ENCODE data around the gene MIDN.

MIDN gene

DNA sequence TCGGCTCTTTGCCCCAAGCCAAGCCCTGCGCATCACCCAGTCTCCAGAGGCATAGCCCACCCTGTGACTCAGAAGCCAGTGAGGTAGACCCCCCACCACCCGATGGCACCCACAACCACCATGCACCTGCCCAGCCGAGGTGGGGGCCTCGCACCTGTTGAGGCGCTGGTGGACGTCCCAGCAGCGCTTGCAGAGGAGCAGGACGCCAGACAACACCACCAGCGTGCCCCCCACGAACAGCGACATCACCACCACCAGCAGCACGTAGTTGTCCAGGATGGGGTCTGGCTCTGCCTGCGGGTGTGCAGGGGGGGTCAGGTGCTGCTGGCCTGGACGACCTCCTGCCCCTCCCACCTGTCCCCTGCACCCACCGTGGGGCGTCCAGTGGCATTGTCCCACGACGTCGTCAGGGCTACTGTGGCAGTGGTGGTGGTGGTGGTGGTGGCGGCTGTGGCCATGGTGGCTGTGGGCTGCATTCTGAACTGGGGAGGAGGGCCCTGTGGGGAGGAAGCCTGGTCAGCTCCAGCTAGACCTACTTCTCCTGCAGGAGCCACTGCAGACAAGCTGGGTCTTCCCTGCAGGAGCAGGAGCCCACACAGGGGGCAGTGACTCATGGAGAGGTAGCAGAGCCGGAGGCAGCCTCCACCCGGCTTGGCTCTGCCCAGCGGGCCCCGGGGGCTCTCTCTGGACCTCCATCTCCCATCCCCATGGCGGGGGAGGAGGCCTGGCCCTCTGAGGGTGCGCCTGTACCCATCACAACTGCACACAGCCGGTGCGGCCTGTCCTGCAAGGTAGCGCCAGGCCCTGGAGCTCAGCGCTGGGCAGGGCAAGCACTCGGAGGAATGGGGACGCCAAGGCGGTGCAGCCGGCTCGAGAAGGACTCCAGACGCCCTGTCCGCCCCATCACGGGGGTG, 12.5 kb upstream of the MIDN start (continued):
- TF ChIP-seq, protein P1, sequence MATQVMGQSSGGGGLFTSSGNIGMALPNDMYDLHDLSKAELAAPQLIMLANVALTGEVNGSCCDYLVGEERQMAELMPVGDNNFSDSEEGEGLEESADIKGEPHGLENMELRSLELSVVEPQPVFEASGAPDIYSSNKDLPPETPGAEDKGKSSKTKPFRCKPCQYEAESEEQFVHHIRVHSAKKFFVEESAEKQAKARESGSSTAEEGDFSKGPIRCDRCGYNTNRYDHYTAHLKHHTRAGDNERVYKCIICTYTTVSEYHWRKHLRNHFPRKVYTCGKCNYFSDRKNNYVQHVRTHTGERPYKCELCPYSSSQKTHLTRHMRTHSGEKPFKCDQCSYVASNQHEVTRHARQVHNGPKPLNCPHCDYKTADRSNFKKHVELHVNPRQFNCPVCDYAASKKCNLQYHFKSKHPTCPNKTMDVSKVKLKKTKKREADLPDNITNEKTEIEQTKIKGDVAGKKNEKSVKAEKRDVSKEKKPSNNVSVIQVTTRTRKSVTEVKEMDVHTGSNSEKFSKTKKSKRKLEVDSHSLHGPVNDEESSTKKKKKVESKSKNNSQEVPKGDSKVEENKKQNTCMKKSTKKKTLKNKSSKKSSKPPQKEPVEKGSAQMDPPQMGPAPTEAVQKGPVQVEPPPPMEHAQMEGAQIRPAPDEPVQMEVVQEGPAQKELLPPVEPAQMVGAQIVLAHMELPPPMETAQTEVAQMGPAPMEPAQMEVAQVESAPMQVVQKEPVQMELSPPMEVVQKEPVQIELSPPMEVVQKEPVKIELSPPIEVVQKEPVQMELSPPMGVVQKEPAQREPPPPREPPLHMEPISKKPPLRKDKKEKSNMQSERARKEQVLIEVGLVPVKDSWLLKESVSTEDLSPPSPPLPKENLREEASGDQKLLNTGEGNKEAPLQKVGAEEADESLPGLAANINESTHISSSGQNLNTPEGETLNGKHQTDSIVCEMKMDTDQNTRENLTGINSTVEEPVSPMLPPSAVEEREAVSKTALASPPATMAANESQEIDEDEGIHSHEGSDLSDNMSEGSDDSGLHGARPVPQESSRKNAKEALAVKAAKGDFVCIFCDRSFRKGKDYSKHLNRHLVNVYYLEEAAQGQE (tag by site-specific recombination; IDR thresholded peaks at IDR 0.05): no peak
- TF ChIP-seq, protein P2, sequence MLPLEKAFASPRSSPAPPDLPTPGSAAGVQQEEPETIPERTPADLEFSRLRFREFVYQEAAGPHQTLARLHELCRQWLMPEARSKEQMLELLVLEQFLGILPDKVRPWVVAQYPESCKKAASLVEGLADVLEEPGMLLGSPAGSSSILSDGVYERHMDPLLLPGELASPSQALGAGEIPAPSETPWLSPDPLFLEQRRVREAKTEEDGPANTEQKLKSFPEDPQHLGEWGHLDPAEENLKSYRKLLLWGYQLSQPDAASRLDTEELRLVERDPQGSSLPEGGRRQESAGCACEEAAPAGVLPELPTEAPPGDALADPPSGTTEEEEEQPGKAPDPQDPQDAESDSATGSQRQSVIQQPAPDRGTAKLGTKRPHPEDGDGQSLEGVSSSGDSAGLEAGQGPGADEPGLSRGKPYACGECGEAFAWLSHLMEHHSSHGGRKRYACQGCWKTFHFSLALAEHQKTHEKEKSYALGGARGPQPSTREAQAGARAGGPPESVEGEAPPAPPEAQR (tag by site-specific recombination; IDR thresholded peaks at IDR 0.05): no peak
- TF ChIP-seq ZNF19 (tag by site-specific recombination; IDR thresholded peaks at IDR 0.05; ENCODE audit: low read depth) (no peak), ZNF521 (tag by site-specific recombination; IDR thresholded peaks at IDR 0.05) (no peak), MZF1 (tag by site-specific recombination; IDR thresholded peaks at IDR 0.05; ENCODE audit: borderline replicate concordance) (no peak), ZNF423 (tag by site-specific recombination; IDR thresholded peaks at IDR 0.05) (no peak), ZNF169 (tag by site-specific recombination; IDR thresholded peaks at IDR 0.05) (no peak), ZNF202 (tag by site-specific recombination; IDR thresholded peaks at IDR 0.05; ENCODE audit: borderline replicate concordance) (no peak), SP2 (tag by site-specific recombination; IDR thresholded peaks at IDR 0.05) (no peak), ZNF175 (tag by site-specific recombination; IDR thresholded peaks at IDR 0.05) (no peak), BCL11B (tag by site-specific recombination; IDR thresholded peaks at IDR 0.05; ENCODE audit: low read depth) (no peak), ZNF274 (IDR thresholded peaks at IDR 0.05; ENCODE audit: low read length) (no peak), ZNF274 (tag by site-specific recombination; IDR thresholded peaks at IDR 0.05; ENCODE audit: borderline replicate concordance) (no peak), ZNF707 (tag by site-specific recombination; IDR thresholded peaks at IDR 0.05) (no peak), ZNF76 (tag by site-specific recombination; IDR thresholded peaks at IDR 0.05; ENCODE audit: borderline replicate concordance, low read depth) (no peak), ZNF473 (tag by site-specific recombination; IDR thresholded peaks at IDR 0.05) (no peak), MEIS1 (CRISPR knock-in tag; IDR thresholded peaks at IDR 0.05; ENCODE audit: borderline replicate concordance) (no peak)
- TF ChIP-seq, protein P3, sequence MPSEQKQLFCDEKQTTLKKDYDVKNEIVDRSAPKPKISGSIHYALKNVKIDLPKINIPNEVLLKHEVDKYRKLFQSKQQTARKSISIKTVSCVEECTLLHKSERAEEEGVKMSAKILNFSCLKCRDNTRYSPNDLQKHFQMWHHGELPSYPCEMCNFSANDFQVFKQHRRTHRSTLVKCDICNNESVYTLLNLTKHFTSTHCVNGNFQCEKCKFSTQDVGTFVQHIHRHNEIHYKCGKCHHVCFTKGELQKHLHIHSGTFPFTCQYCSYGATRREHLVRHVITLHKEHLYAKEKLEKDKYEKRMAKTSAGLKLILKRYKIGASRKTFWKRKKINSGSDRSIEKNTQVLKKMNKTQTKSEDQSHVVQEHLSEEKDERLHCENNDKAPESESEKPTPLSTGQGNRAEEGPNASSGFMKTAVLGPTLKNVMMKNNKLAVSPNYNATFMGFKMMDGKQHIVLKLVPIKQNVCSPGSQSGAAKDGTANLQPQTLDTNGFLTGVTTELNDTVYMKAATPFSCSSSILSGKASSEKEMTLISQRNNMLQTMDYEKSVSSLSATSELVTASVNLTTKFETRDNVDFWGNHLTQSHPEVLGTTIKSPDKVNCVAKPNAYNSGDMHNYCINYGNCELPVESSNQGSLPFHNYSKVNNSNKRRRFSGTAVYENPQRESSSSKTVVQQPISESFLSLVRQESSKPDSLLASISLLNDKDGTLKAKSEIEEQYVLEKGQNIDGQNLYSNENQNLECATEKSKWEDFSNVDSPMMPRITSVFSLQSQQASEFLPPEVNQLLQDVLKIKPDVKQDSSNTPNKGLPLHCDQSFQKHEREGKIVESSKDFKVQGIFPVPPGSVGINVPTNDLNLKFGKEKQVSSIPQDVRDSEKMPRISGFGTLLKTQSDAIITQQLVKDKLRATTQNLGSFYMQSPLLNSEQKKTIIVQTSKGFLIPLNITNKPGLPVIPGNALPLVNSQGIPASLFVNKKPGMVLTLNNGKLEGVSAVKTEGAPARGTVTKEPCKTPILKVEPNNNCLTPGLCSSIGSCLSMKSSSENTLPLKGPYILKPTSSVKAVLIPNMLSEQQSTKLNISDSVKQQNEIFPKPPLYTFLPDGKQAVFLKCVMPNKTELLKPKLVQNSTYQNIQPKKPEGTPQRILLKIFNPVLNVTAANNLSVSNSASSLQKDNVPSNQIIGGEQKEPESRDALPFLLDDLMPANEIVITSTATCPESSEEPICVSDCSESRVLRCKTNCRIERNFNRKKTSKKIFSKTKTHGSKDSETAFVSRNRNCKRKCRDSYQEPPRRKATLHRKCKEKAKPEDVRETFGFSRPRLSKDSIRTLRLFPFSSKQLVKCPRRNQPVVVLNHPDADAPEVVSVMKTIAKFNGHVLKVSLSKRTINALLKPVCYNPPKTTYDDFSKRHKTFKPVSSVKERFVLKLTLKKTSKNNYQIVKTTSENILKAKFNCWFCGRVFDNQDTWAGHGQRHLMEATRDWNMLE (tag by site-specific recombination; conservative IDR thresholded peaks at IDR 0.05; ENCODE audit: low read depth): no peak
- TF ChIP-seq, protein P4, sequence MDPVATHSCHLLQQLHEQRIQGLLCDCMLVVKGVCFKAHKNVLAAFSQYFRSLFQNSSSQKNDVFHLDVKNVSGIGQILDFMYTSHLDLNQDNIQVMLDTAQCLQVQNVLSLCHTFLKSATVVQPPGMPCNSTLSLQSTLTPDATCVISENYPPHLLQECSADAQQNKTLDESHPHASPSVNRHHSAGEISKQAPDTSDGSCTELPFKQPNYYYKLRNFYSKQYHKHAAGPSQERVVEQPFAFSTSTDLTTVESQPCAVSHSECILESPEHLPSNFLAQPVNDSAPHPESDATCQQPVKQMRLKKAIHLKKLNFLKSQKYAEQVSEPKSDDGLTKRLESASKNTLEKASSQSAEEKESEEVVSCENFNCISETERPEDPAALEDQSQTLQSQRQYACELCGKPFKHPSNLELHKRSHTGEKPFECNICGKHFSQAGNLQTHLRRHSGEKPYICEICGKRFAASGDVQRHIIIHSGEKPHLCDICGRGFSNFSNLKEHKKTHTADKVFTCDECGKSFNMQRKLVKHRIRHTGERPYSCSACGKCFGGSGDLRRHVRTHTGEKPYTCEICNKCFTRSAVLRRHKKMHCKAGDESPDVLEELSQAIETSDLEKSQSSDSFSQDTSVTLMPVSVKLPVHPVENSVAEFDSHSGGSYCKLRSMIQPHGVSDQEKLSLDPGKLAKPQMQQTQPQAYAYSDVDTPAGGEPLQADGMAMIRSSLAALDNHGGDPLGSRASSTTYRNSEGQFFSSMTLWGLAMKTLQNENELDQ (tag by site-specific recombination; IDR thresholded peaks at IDR 0.05; ENCODE audit: low read depth): no peak
- TF ChIP-seq, protein P5, sequence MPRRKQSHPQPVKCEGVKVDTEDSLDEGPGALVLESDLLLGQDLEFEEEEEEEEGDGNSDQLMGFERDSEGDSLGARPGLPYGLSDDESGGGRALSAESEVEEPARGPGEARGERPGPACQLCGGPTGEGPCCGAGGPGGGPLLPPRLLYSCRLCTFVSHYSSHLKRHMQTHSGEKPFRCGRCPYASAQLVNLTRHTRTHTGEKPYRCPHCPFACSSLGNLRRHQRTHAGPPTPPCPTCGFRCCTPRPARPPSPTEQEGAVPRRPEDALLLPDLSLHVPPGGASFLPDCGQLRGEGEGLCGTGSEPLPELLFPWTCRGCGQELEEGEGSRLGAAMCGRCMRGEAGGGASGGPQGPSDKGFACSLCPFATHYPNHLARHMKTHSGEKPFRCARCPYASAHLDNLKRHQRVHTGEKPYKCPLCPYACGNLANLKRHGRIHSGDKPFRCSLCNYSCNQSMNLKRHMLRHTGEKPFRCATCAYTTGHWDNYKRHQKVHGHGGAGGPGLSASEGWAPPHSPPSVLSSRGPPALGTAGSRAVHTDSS (tag by site-specific recombination; IDR thresholded peaks at IDR 0.05): no peak
- TF ChIP-seq, protein P6, sequence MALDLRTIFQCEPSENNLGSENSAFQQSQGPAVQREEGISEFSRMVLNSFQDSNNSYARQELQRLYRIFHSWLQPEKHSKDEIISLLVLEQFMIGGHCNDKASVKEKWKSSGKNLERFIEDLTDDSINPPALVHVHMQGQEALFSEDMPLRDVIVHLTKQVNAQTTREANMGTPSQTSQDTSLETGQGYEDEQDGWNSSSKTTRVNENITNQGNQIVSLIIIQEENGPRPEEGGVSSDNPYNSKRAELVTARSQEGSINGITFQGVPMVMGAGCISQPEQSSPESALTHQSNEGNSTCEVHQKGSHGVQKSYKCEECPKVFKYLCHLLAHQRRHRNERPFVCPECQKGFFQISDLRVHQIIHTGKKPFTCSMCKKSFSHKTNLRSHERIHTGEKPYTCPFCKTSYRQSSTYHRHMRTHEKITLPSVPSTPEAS (tag by site-specific recombination; IDR thresholded peaks at IDR 0.05): no peak
- TF ChIP-seq, protein P7, sequence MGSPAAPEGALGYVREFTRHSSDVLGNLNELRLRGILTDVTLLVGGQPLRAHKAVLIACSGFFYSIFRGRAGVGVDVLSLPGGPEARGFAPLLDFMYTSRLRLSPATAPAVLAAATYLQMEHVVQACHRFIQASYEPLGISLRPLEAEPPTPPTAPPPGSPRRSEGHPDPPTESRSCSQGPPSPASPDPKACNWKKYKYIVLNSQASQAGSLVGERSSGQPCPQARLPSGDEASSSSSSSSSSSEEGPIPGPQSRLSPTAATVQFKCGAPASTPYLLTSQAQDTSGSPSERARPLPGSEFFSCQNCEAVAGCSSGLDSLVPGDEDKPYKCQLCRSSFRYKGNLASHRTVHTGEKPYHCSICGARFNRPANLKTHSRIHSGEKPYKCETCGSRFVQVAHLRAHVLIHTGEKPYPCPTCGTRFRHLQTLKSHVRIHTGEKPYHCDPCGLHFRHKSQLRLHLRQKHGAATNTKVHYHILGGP (tag by site-specific recombination; IDR thresholded peaks at IDR 0.05): no peak
